Mucosa of descending colon (tissue), 3 donors: ENCODE data around the gene SLC23A3. TPM values are rescaled to one million over a fixed set of nuclear protein-coding genes. Genes with fewer than 3 reads are reported as not detected.
"Not testable (repeated sequence)": the region's sequence is repeated elsewhere in the genome, so short reads cannot be mapped to it uniquely, and the experiment has no call there.

Experiments
- ATAC-seq: fragments of 200-7000 bp; cut with Tn5 transposase; one replicate; pipeline ENCODE4 v1.9.1; 2020; ENCODE audit warnings: mild to moderate bottlenecking, moderate library complexity
- DNase-seq, 3 donors: peaks; one replicate each; pipeline ENCODE4 v3.0.0-alpha.2; 2020
- H3K36me3 ChIP-seq: fragments of 200-600 bp; one replicate; pipeline ENCODE4 v1.8.0; 2021; ENCODE audit warnings: low read depth, mild to moderate bottlenecking
- H3K4me1 ChIP-seq: fragments of 200-600 bp; one replicate; pipeline ENCODE4 v1.8.0; 2021; ENCODE audit warnings: low read depth, mild to moderate bottlenecking
- H3K4me3 ChIP-seq: fragments of 200-600 bp; one replicate; pipeline ENCODE4 v1.8.0; 2021; ENCODE audit warnings: mild to moderate bottlenecking
- H3K9me3 ChIP-seq: fragments of 200-600 bp; one replicate; pipeline ENCODE4 v1.8.0; 2021; ENCODE audit warnings: mild to moderate bottlenecking
- CTCF ChIP-seq: fragments of 200-600 bp; IDR thresholded peaks from one replicate; pipeline ENCODE4 v1.8.0; 2022; ENCODE audit warnings: antibody characterized with exemption, mild to moderate bottlenecking
- intact Hi-C, 2 donors: fragments of 100-400 bp; cut with DNase I in 1 of 2; cut with micrococcal nuclease in 1 of 2; formaldehyde crosslinking; loops; one replicate each; pipeline versions ENCODE4 v1.11.0 to v1.11.1; 2022; cut with DNase I, micrococcal nuclease
- total RNA-seq, 3 donors: library from RNA; stranded (reverse); fragmentation: NEBNext Ultra II Directional in 2 of 3; extraction: Animal tissue kit (Norgen Biotek cat#: 25700) in 2 of 3; gene quantifications; one replicate each; pipeline versions ENCODE4 v1.2.1 to v1.2.4, GENCODE V29; 2021 to 2023
- donor health status: DM: no; HTN: no; CAD: no; lungs with moderate emphysema.
- donor health status: DM: no; HTN: no; CAD: no.
- donor health status: DM: no; HTN: yes; CAD: no.

SLC23A3 gene
- total RNA-seq, 3 donors from 2014 or later = 5.8 to 13.6 (median 7.6) TPM

DNA sequence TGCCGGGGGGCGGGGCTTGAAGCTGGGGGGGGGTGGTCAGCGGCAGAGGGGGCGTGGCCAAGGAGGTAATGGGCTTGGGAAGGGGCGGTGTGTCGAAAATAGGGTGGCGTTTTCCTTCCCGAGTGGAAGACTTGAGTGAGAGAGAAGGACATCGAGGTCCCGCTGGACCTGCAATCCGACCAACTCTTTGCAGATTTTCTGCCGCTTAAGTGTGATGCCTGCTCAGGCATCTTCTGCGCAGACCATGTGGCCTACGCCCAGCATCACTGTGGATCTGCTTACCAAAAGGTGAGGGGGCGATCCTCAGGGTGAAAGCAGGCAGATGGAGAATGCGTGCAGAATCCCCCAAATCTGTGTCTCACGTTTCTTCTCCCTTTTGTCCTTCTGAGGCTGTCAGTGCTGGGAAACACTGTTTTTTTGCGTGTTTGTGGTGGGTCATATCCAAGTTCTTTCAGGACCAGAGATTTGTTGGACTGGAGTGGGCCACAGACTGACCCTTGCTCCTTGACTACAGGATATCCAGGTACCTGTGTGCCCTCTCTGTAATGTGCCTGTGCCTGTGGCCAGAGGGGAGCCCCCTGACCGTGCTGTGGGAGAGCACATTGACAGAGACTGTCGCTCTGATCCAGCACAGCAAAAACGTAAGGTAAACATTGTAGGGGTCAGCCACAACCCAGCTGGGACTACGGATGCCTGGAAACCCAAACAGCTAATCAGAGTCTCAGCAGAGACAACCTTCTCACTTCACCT, 37.5 kb upstream of the SLC23A3 start:
- Histone ChIP-seq H3K4me3 (peak overlapping the region; percentile 44), H3K9me3 (no peaks in the 10 kb centered on the region), H3K36me3 (no peaks in the 10 kb centered on the region), H3K4me1 (peaks cover 14% of the 10 kb centered on the region)
- intact Hi-C loops = no loop called here
- no peak for TF ChIP-seq CTCF
- ATAC-seq (no peak), DNase-seq (no peak)

GRCh38 chr2:219206328-219207133, 36.7 kb upstream of the SLC23A3 start, which contains the start of gene ZFAND2B:
TSS of gene ZFAND2B (plus strand) at chr2:219206782. CDS start at chr2:219206988, 206 bp downstream.
- no peaks in the 10 kb centered on the region for H3K9me3 ChIP-seq
- no peak for TF ChIP-seq CTCF
- peaks cover 14% of the 10 kb centered on the region for H3K4me1 ChIP-seq
- peak within 1 kb of the TSS; percentile 44 for H3K4me3 ChIP-seq
- peak; percentile 97 for ATAC-seq
- peak; percentile 97 for DNase-seq
- H3K36me3 ChIP-seq = no peaks in the 10 kb centered on the region
- intact Hi-C loops = no loop called here

DNA sequence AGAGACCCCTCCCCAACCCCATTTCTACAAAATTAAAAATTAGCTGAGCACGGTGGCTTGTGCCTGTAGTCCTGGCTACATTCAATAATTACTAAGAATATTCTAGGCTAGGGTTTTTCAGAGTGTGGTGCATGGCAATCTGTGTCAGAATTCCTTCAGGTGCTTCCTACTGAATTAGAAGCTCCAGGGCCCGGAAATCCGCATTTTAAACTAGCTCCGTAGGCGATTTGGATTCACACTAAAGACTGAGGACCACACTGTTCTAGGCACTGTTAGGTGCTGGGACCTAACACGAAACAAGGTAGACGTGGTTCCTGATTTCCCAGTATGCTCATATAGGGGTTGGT, 36.1 kb upstream of the SLC23A3 start:
- no peak overlapping the region for H3K4me3 ChIP-seq
- no peaks in the 10 kb centered on the region for H3K9me3 ChIP-seq
- peaks cover 14% of the 10 kb centered on the region for H3K4me1 ChIP-seq
- no peak for TF ChIP-seq CTCF
- intact Hi-C loops = no loop called here
- ATAC-seq (no peak), DNase-seq (no peak)
- no peaks in the 10 kb centered on the region for H3K36me3 ChIP-seq

DNA sequence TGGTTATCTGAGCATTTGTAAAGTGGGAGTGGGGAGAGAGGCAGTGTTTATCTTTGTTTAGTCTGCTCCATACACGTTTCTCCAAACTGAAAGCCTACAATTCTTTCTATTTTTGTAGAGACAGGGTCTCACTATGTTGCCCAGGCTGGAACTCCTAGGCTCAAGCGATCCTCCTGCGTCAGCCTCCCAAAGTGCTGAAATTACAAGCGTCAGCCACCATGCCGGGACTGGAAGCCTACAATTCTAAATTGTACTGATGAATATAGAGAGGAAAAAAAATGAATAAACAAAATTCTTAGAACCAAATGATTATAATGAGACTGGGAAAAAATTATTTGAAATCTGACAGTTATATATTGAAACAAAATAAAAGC, 35.3 kb upstream of the SLC23A3 start:
- no peak for TF ChIP-seq CTCF
- no peak overlapping the region for H3K4me3 ChIP-seq
- intact Hi-C loops = no loop called here
- H3K4me1 ChIP-seq = peaks cover 14% of the 10 kb centered on the region
- ATAC-seq (no peak), DNase-seq (no peak)
- H3K36me3 ChIP-seq = no peaks in the 10 kb centered on the region
- H3K9me3 ChIP-seq = no peaks in the 10 kb centered on the region

DNA sequence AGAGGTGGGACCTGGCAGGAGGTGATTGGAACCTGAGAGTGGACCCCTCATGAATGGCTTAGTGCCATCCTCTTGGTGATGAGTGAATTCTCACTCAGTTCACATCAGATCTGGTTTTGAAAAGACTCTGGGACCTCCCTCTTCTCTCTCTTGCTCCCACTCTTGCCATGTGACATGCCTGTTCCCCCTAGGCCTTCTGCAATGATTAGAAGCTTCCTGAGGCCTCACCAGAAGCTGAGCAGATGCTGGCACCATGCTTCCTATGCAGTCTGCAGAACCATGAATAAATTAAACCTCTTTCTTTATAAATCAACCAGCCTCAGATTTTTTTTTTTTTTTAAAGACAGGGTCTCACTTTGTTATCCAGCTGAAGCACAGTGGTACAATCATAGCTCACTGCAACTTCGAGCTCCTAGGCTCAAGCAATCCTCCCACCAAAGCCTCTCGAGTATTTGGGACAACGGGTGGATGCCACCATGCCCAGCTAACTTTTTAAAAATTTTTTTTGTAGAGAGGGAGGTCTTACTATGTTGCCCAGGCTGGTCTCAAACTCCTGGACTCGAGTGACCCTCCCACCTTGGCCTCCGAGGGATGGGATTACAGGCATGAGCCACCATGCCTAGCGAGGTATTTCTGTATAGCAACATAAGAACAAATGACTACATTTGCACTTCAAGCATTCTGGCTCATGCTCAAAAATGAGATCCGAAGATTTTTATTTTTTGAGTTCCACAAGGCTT, 34.8 kb upstream of the SLC23A3 start:
- Histone ChIP-seq H3K4me1 (peaks cover 14% of the 10 kb centered on the region), H3K4me3 (no peak overlapping the region), H3K36me3 (no peaks in the 10 kb centered on the region), H3K9me3 (no peaks in the 10 kb centered on the region)
- DNase-seq = no peak
- no peak for ATAC-seq
- intact Hi-C loops = no loop called here
- no peak for TF ChIP-seq CTCF

- H3K36me3 ChIP-seq, ATAC-seq, H3K9me3 ChIP-seq, H3K4me1 ChIP-seq, intact Hi-C loops, DNase-seq, H3K4me3 ChIP-seq: not testable (repeated sequence)
These were observed 31.5 kb upstream of the SLC23A3 start for GRCh38 chr2:219201331-219201730.

- H3K36me3 ChIP-seq, intact Hi-C loops, DNase-seq, H3K9me3 ChIP-seq, H3K4me3 ChIP-seq, ATAC-seq, H3K4me1 ChIP-seq: not testable (repeated sequence)
These were observed 30.9 kb upstream of the SLC23A3 start for GRCh38 chr2:219200502-219201326.
